ENCODE measurements around the gene MIS18A. TPM values are rescaled to one million over a fixed set of nuclear protein-coding genes. Genes with fewer than 3 reads are reported as not detected.

MIS18A gene
- total RNA-seq, 1 experiment from 2014 or later: 10.9 TPM

GRCh38 chr21:32233722-32234301 lies 45.0 kb downstream of the MIS18A start:
- CTCF ChIA-PET: no interaction called here
- no TSS peak for BruUV-seq (replicated peaks)
- no peaks in the 10 kb centered on the region for H3K9me3 Mint-ChIP-seq (ENCODE audit: low read depth, unreplicated experiment)

GRCh38 chr21:32233055-32233546 lies 45.7 kb downstream of the MIS18A start:
- intact Hi-C loops (cut with micrococcal nuclease; ENCODE audit: unreplicated experiment): no loop called here
- Mint-ChIP-seq H3K27me3 (ENCODE audit: unreplicated experiment) (peaks cover 32% of the 10 kb centered on the region), H3K4me1 (ENCODE audit: low read depth, unreplicated experiment) (no peaks in the 10 kb centered on the region), H3K4me3 (ENCODE audit: low read depth, unreplicated experiment) (no peak overlapping the region), H3K9me3 (ENCODE audit: low read depth, unreplicated experiment) (no peaks in the 10 kb centered on the region), H3K36me3 (ENCODE audit: insufficient read depth, unreplicated experiment) (no peaks in the 10 kb centered on the region), H3K27ac (ENCODE audit: unreplicated experiment) (no peak overlapping the region)
- no TSS peak for BruUV-seq (replicated peaks)
- TF ChIP-seq CTCF (IDR thresholded peaks at IDR 0.05; ENCODE audit: unreplicated experiment): no peak
- DNase-seq: no peak
- CTCF ChIA-PET: no interaction called here

More at GRCh38 chr21:32233722-32234301, 45.0 kb downstream of the MIS18A start:
- H3K27me3 Mint-ChIP-seq (ENCODE audit: unreplicated experiment): peaks cover 39% of the 10 kb centered on the region
- intact Hi-C loops (cut with micrococcal nuclease; ENCODE audit: unreplicated experiment): no loop called here
- no peak for TF ChIP-seq CTCF (IDR thresholded peaks at IDR 0.05; ENCODE audit: unreplicated experiment)
- H3K4me3 Mint-ChIP-seq (ENCODE audit: low read depth, unreplicated experiment): no peak overlapping the region
- no peak for DNase-seq
- no peaks in the 10 kb centered on the region for H3K36me3 Mint-ChIP-seq (ENCODE audit: insufficient read depth, unreplicated experiment)
- H3K4me1 Mint-ChIP-seq (ENCODE audit: low read depth, unreplicated experiment): no peaks in the 10 kb centered on the region
- no peak overlapping the region for H3K27ac Mint-ChIP-seq (ENCODE audit: unreplicated experiment)

- peaks cover 23% of the 10 kb centered on the region for H3K27me3 Mint-ChIP-seq (ENCODE audit: unreplicated experiment)
- CTCF ChIA-PET: no interaction called here
- H3K36me3 Mint-ChIP-seq (ENCODE audit: insufficient read depth, unreplicated experiment): no peaks in the 10 kb centered on the region
- intact Hi-C loops (cut with micrococcal nuclease; ENCODE audit: unreplicated experiment): no loop called here
- no peak for DNase-seq
- TF ChIP-seq CTCF (IDR thresholded peaks at IDR 0.05; ENCODE audit: unreplicated experiment): no peak
- H3K9me3 Mint-ChIP-seq (ENCODE audit: low read depth, unreplicated experiment): peaks cover 3% of the 10 kb centered on the region
- no TSS peak for BruUV-seq (replicated peaks)
- no peaks in the 10 kb centered on the region for H3K4me1 Mint-ChIP-seq (ENCODE audit: low read depth, unreplicated experiment)
- no peak overlapping the region for H3K4me3 Mint-ChIP-seq (ENCODE audit: low read depth, unreplicated experiment)
- H3K27ac Mint-ChIP-seq (ENCODE audit: unreplicated experiment): no peak overlapping the region
Measured at GRCh38 chr21:32226444-32226843, 52.4 kb downstream of the MIS18A start.

Other genes starting within 250 kb of the MIS18A start
- not detected in 2 replicates for gene MRAP, start 19.8 kb upstream of the MIS18A start, total RNA-seq (2022)
- 16.5 and 19.2 TPM in 2 replicates for gene URB1, start 114.0 kb upstream of the MIS18A start, total RNA-seq (2022)
- 1.4 and 3.1 TPM in 2 replicates for gene EVA1C, start 133.7 kb upstream of the MIS18A start, total RNA-seq (2022)

All from Calu3 (cell line).